Keratinocyte (primary cell): ENCODE measurements around the gene ZNF440. TPM values are rescaled to one million over a fixed set of nuclear protein-coding genes. Genes with fewer than 3 reads are reported as not detected.

Source experiments
- DNase-seq: peaks from one replicate; pipeline ENCODE4 v3.0.0-alpha.2; 2011; ENCODE audit warnings: low read depth, missing footprints, low spot score
- FAIRE-seq: peaks from 2 replicates; lab custom pipeline; 2011; peaks lifted over from hg19 to GRCh38; lab: Jason Lieb, UNC
- H2AFZ ChIP-seq: 2 replicates; pipeline ENCODE4 v1.6.0; 2012; ENCODE audit warnings: low read length, control low read depth, inconsistent platforms; ENCODE audit not compliant: control insufficient read depth
- H3K27ac ChIP-seq: 2 replicates; pipeline ENCODE4 v1.5.1; 2011; ENCODE audit warnings: low read length; ENCODE audit not compliant: control insufficient read depth, insufficient read depth
- H3K27me3 ChIP-seq: 3 replicates; pipeline ENCODE4 v1.6.0; 2011; ENCODE audit warnings: low read length; ENCODE audit not compliant: control insufficient read depth, insufficient read depth; ENCODE audit errors: extremely low read depth
- H3K36me3 ChIP-seq, 2 experiments: 2 replicates in 1 of 2; 3 replicates in 1 of 2; pipeline ENCODE4 v1.5.1; 2011; ENCODE audit warnings: low read length in 2 of 2, mild to moderate bottlenecking in 1 of 2; ENCODE audit not compliant: control insufficient read depth in 2 of 2, insufficient read depth in 2 of 2; ENCODE audit errors: extremely low read depth in 1 of 2
- H3K4me1 ChIP-seq: 3 replicates; pipeline ENCODE4 v1.5.1; 2011; ENCODE audit warnings: low read length; ENCODE audit not compliant: control insufficient read depth, insufficient read depth; ENCODE audit errors: extremely low read depth
- H3K4me2 ChIP-seq: 3 replicates; pipeline ENCODE4 v1.6.0; 2011; ENCODE audit warnings: low read depth, low read length; ENCODE audit not compliant: control insufficient read depth, insufficient read depth; ENCODE audit errors: extremely low read depth
- H3K4me3 ChIP-seq, 3 experiments: fragments of 200-600 bp in 1 of 3; sonication (generic) in 1 of 3; 2 replicates in 2 of 3; 3 replicates in 1 of 3; pipeline ENCODE4 v1.5.1; 2011 to 2016; ENCODE audit warnings: low read length in 3 of 3, mild to moderate bottlenecking in 3 of 3, control low read depth in 2 of 3, inconsistent platforms in 1 of 3, low read depth in 1 of 3, mixed read lengths in 1 of 3, mixed run types in 1 of 3, moderate library complexity in 1 of 3; ENCODE audit not compliant: control insufficient read depth in 2 of 3, insufficient read depth in 2 of 3; ENCODE audit errors: extremely low read depth in 1 of 3
- H3K79me2 ChIP-seq: 2 replicates; pipeline ENCODE4 v1.6.0; 2012; ENCODE audit warnings: low read length; ENCODE audit not compliant: control insufficient read depth, insufficient read depth
- H3K9ac ChIP-seq: 3 replicates; pipeline ENCODE4 v1.6.0; 2011; ENCODE audit warnings: low read length; ENCODE audit not compliant: control insufficient read depth, insufficient read depth; ENCODE audit errors: extremely low read depth
- H3K9me1 ChIP-seq: 3 replicates; pipeline ENCODE4 v1.6.0; 2011; ENCODE audit warnings: low read length; ENCODE audit not compliant: control insufficient read depth, insufficient read depth; ENCODE audit errors: extremely low read depth
- H3K9me3 ChIP-seq: 2 replicates; pipeline ENCODE4 v1.5.1; 2012; ENCODE audit warnings: low read depth, low read length; ENCODE audit not compliant: control insufficient read depth
- H4K20me1 ChIP-seq: 3 replicates; pipeline ENCODE4 v1.6.0; 2011; ENCODE audit warnings: low read length; ENCODE audit not compliant: control insufficient read depth, insufficient read depth; ENCODE audit errors: extremely low read depth
- CTCF ChIP-seq, 3 experiments: IDR thresholded peaks in 1 of 3; conservative IDR thresholded peaks in 1 of 3; optimal IDR thresholded peaks in 1 of 3; 2 replicates in 2 of 3; 3 replicates in 1 of 3; pipeline versions ENCODE3 to v1.5.1; 2011; ENCODE audit warnings: low read length in 3 of 3, mild to moderate bottlenecking in 3 of 3, moderate library complexity in 2 of 3, control low read depth in 1 of 3, inconsistent platforms in 1 of 3; ENCODE audit not compliant: insufficient read depth in 2 of 3; ENCODE audit errors: extremely low read depth in 1 of 3
- EZH2 ChIP-seq: IDR thresholded peaks from one replicate; pipeline ENCODE4 v1.6.1; 2012; ENCODE audit warnings: inconsistent platforms, mild to moderate bottlenecking, low read length, moderate library complexity
- dilution Hi-C: fragments of 300-500 bp; cut with MboI; formaldehyde crosslinking; loops from one replicate; pipeline ENCODE4 v1.7.0; 2020; ENCODE audit warnings: low sequenced_read_pairs; ENCODE audit not compliant: extremely low pct_ligation_motif_present
- polyA plus RNA-seq, 5 experiments: library from polyadenylated mRNA; depleted of rRNA in 3 of 5; stranded (reverse) in 3 of 5; stranded (forward) in 1 of 5; unstranded in 1 of 5; fragments of >200 nt; gene quantifications; 1 replicate in 1 of 5; 2 replicates in 3 of 5; 3 replicates in 1 of 5; pipeline versions ENCODE4 v1.2.1 to v1.2.3, GENCODE V29; 2011 to 2012; ENCODE audit warnings: missing spikeins in 2 of 5, low read depth in 1 of 5, low replicate concordance in 1 of 5

Gene ZNF440
- polyA plus RNA-seq, 1 donor (not counting 4 experiments of a cell fraction or from before 2014, with no cell fraction given) = 10.7 TPM

- dilution Hi-C loops = no loop called here
- Histone ChIP-seq H3K36me3 (no peaks in the 10 kb centered on the region), H3K4me1 (peaks cover 4% of the 10 kb centered on the region), H2AFZ (peak overlapping the region; percentile 91), H3K27me3 (no peaks in the 10 kb centered on the region), H3K79me2 (no peaks in the 10 kb centered on the region), H4K20me1 (no peaks in the 10 kb centered on the region), H3K4me3 (peak overlapping the region; percentile 61 to 74 (median 64)), H3K9ac (peak overlapping the region; percentile 82), H3K4me2 (peak overlapping the region; percentile 73), H3K9me3 (no peaks in the 10 kb centered on the region), H3K9me1 (no peaks in the 10 kb centered on the region), H3K27ac (peak overlapping the region; percentile 71)
- FAIRE-seq (no peak), DNase-seq (no peak)
- no peak for TF ChIP-seq EZH2
- no peak for TF ChIP-seq CTCF (optimal IDR thresholded peaks at IDR 0.05 in 1 of 3, IDR thresholded peaks at IDR 0.05 in 1 of 3, conservative IDR thresholded peaks at IDR 0.05 in 1 of 3; ENCODE audit: extremely low read depth in 1 of 3, insufficient read depth in 2 of 3, low read length in 3 of 3)
Measured at GRCh38 chr19:11767633-11768133, 46.4 kb upstream of the ZNF440 start.

GRCh38 chr19:11769995-11770394 is 44.1 kb upstream of the ZNF440 start:
- H4K20me1 ChIP-seq = no peaks in the 10 kb centered on the region
- H2AFZ ChIP-seq = no peak overlapping the region
- DNase-seq (no peak), FAIRE-seq (no peak)
- H3K9ac ChIP-seq = no peak overlapping the region
- H3K9me1 ChIP-seq = no peaks in the 10 kb centered on the region
- no peaks in the 10 kb centered on the region for H3K79me2 ChIP-seq
- no peak overlapping the region for H3K27ac ChIP-seq
- H3K27me3 ChIP-seq = no peaks in the 10 kb centered on the region
- no peaks in the 10 kb centered on the region for H3K9me3 ChIP-seq
- no peaks in the 10 kb centered on the region for H3K36me3 ChIP-seq
- H3K4me1 ChIP-seq = peaks cover 4% of the 10 kb centered on the region
- H3K4me2 ChIP-seq = no peak overlapping the region
- no peak overlapping the region for H3K4me3 ChIP-seq
- dilution Hi-C loops = no loop called here
- TF ChIP-seq CTCF (optimal IDR thresholded peaks at IDR 0.05 in 1 of 3, IDR thresholded peaks at IDR 0.05 in 1 of 3, conservative IDR thresholded peaks at IDR 0.05 in 1 of 3; ENCODE audit: extremely low read depth in 1 of 3, insufficient read depth in 2 of 3, low read length in 3 of 3) = no peak
